Sigmoid colon (tissue), 3 donors: ENCODE measurements around the gene PGP.

Experiments used
- POLR2A ChIP-seq, 2 donors: fragments of 450-650 bp; IDR thresholded peaks; one replicate each; pipeline ENCODE4 v1.6.1; 2016; ENCODE audit warnings: antibody characterized with exemption in 2 of 2, mild to moderate bottlenecking in 2 of 2, moderate library complexity in 2 of 2
- TF ChIP-seq, protein P1 (sequence below), 4 experiments: fragments of 450-650 bp in 3 of 4; fragments of 200-600 bp in 1 of 4; IDR thresholded peaks; one replicate each; pipeline ENCODE4 v1.5.1; 2016 to 2019; ENCODE audit warnings: antibody characterized with exemption in 4 of 4, mild to moderate bottlenecking in 3 of 4, moderate library complexity in 2 of 4

- TF ChIP-seq, protein P1, sequence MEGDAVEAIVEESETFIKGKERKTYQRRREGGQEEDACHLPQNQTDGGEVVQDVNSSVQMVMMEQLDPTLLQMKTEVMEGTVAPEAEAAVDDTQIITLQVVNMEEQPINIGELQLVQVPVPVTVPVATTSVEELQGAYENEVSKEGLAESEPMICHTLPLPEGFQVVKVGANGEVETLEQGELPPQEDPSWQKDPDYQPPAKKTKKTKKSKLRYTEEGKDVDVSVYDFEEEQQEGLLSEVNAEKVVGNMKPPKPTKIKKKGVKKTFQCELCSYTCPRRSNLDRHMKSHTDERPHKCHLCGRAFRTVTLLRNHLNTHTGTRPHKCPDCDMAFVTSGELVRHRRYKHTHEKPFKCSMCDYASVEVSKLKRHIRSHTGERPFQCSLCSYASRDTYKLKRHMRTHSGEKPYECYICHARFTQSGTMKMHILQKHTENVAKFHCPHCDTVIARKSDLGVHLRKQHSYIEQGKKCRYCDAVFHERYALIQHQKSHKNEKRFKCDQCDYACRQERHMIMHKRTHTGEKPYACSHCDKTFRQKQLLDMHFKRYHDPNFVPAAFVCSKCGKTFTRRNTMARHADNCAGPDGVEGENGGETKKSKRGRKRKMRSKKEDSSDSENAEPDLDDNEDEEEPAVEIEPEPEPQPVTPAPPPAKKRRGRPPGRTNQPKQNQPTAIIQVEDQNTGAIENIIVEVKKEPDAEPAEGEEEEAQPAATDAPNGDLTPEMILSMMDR (IDR thresholded peaks at IDR 0.05): no peak
- TF ChIP-seq POLR2A (IDR thresholded peaks at IDR 0.05): no peak
These were observed 34.2 kb downstream of the PGP start for GRCh38 chr16:2180461-2180860.
